Uterus (tissue), 2 donors: Measurements from ENCODE around the gene CALCR.
"Not testable (repeated sequence)": the region's sequence is repeated elsewhere in the genome, so short reads cannot be mapped to it uniquely, and the experiment has no call there.

Experiments used
- CTCF ChIP-seq, 4 experiments: fragments of 200-600 bp in 2 of 4; fragments of 450-650 bp in 2 of 4; sonication (generic) in 2 of 4; IDR thresholded peaks; one replicate each; pipeline ENCODE4 v1.5.1; 2016 to 2019; ENCODE audit warnings: antibody characterized with exemption in 4 of 4, mild to moderate bottlenecking in 2 of 4, moderate library complexity in 1 of 4
- POLR2A ChIP-seq, 2 donors: fragments of 450-650 bp; IDR thresholded peaks; one replicate each; pipeline ENCODE4 v1.6.1; 2016; ENCODE audit warnings: antibody characterized with exemption in 2 of 2, mild to moderate bottlenecking in 1 of 2, moderate library complexity in 1 of 2

GRCh38 chr7:93586479-93586865 is 11.9 kb upstream of the CALCR start:
- not testable (repeated sequence) for TF ChIP-seq CTCF, POLR2A (IDR thresholded peaks at IDR 0.05)
